ENCODE measurements around the gene EGFLAM.

Gene EGFLAM

DNA sequence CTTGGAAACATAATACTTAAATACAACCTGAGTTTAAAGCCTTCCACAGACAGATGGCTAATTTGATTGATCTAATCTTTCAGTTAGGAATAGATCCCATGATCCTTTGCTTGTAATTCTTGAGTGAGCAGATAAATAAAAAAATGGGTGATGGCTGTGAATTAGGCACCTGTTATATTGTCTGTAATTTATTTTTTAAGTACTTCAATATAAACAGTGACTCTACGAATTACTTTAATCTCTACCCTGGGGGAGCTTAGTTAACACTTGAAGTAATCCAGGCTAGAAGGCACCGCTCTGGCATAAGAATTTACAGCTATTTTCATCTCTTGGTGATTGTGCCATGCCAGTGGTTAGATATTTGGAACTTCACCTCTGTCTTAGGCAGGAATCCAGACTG, 9.0 kb downstream of the EGFLAM start:
- DNase-seq = no peak

DNA sequence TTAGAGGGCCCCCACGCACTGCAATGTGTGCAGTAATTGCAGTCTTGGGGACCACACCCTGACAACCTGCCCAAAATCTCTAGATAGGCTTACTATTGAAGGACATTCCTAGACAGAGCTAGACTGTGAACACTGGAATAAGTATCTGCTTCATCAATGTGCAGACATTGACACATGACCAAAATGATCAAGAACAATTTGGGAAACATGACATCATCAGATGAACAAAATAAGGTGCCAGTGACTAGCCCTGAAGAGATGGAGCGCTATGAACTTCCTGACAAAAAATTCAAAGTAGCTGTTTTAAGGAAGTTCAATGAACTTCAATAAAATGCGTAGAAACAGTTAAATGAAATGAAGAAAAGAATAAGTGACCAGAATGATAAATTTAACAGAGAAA, 15.3 kb downstream of the EGFLAM start:
- no peak for DNase-seq

DNA sequence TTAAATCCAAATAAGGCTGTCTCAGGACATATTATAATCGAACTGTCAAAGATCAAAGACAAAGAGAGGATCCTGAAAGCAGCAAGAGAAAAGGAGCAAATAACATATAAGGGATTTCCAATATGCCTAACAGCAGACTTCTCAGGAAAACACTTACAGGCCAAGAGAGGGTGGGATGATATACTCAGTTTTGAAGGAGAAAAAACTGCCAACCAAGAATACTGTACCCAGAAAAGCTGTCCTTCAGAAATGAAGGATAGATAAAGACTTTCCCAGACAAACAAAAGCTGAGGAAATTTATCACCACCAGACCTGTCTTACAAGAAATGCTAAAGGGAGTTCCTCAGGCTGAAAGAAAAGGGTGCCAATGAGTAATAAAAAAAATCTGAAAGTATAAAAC, 16.0 kb downstream of the EGFLAM start:
- no peak for DNase-seq

DNA sequence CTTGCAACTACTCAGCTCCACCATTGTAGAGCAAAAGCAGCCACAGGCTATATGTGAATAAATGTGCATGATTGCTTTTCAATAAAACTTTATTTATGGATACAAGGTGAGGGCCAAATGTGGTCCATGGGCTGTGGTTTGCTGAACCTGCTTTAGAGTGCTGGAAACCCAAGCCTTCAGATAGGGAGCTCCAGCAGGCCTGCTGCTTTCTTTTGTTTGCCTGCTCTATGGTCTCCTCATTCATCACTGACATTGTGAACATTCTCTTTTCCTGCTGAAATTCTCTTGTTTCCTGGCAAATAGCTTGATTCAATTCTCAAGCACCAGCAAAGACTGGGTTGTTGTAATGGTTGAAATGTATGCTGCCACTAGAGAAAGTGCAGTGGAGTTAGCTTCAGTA, 26.0 kb downstream of the EGFLAM start:
- no peak for DNase-seq

DNA sequence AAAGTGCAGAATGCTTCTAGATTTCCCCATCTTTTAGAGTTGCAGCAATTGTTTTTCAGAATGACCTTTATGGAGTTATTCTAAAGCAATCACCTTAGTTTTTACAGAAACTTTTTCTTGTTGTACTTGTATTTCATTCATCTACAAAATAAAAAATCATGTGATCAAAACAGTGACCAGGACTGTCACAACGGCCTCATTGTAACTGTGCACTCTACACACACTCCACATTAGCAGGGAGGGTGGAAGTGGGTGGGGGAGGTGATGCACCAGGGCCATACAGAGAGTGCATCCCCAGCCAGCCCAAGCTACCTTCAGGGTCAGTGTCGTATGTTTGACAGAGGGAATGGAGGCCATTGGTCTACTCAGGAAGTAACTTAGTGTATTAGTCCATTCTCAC, 26.9 kb downstream of the EGFLAM start:
- DNase-seq = no peak

DNA sequence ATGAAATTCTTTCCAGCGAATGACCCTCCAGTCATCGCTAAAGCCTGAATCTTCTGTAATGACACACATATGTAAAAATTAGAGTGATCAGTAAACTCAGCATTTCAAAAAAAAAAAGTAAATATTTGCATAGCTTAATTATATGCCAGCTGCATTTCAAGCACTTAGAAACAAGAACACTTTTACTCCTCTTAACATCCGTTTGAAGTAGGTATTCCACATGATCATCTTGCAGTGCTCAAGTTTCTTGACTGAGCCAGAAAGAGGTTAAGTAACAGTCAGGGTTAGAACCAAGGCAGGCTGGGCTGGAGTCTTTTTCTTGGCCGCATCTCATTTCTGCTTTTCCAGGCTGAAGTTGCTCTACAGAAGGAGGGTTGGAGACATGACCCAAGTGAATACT, 27.6 kb downstream of the EGFLAM start:
- no peak for DNase-seq

DNA sequence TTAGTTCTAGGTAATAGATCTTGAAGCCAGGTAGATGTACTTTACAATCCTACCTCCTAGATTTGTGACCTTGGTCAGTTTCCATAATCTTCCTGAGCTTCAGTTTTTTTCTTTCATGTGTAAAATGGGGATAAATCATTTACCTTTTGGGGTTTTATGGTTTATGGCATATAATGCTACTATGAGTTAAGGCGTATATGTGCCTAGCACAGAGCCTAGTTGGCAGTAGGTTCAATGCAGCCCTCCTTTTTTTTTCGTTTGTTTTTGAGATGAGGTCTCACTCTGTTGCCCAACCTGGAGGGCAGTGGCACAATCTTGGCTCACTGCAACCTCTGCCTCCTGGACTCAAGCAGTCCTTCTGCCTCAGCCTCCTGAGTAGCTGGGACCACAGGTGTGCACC, 28.8 kb downstream of the EGFLAM start:
- DNase-seq = no peak

DNA sequence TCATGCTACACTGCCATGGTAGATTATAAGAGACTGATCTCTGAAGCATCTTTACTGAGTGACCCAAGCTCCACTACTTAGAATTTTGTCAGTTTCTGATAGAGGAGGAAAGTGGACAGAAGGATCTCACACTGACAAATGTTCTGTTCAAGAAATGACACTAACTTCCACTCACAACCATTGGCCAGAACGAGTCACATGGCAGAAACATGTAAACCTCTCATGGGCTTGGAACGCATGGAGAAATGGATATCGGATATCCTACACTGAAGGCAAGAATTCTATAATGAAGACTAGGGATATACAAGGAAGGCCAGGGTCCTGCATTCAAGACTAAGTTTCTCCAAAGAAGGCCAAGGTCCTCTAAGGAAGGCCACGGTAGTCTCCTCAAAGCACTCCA, 31.1 kb downstream of the EGFLAM start:
- no peak for DNase-seq

DNA sequence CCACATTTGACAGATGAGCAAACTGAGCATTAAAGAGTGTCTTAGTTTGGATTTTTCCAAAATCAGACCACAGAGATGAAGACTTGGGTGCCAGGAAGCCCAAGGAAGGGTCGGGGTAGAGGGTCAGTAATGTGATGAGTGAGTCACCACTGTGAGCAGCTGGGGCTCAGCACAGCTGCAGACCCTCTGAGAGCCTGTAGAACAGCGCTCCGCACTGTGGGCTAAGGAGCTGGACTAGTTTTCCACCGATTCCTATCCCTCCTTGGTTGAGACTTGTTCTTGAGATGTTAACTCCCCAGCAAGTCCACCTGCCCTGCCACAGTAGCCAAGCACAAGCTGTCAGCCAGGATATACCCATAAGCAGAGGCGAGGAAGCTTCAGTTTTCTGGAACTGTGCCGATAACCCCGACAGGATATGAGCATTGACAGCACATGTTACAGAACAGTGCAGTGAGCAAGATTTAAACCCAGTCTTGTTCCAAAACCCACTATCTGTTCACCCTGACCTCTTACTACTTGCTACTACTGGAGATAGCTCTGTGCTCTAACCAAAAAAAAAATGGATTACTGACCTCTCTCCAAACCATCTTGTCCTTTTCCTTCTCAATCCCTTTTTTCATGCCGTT, 31.8 kb downstream of the EGFLAM start:
- DNase-seq = no peak

DNA sequence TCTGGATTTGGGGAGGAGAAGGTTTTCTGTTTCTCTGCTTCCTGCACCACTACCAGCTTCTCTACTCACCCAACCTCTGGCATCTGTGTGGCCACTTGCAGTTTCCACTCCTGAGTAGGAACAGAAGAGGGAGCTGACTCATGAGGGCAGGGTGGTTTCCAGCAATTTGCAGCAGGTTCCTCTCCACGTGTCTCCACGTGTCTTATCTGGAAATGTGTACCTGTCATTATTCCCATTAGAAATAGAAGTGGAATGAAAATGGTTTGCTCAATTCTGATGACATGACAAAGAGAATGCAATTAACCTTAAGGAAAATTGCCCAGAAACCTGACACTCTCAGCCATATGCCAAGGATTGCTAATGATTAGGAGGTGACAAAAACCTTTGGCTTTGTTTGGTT, 33.0 kb downstream of the EGFLAM start:
- DNase-seq = no peak

DNA sequence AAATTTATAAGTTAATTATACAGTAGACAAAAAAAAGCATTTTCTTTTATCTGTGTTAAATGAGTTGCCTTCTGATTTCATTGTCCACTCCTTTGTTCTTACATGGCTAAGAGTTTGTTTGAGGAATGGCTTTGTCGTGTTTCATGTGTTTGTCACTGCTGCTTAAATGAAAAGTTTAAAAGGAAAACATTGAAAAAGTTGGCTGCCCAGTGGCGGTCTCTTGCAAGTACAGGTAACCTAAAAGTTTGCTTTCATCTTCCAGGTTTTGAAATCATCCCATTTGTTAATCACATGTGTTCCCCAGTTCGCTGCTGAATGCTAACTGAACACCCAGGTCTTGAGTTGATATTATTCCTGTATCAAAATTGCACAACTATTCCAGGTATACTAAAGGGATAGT, 33.9 kb downstream of the EGFLAM start:
- no peak for DNase-seq

DNA sequence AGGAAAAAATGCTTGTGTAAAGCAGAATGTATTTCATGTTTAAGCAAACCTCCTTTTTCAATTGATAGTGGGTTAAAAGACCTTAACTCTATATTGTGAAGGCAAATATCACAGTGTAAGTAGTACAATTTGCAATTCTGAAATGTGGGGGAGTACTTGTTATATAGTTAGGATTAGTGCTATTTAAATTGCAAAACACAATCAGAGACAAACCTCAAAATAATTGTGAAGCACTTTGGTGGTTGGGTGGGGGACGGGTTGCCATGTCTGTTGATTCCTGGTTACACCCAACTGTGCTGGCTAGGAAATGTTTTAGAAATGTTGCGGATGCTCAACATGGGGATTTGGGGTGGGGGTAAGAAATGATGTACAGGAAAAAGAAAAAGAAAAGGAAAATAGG, 37.4 kb downstream of the EGFLAM start:
- no peak for DNase-seq

DNA sequence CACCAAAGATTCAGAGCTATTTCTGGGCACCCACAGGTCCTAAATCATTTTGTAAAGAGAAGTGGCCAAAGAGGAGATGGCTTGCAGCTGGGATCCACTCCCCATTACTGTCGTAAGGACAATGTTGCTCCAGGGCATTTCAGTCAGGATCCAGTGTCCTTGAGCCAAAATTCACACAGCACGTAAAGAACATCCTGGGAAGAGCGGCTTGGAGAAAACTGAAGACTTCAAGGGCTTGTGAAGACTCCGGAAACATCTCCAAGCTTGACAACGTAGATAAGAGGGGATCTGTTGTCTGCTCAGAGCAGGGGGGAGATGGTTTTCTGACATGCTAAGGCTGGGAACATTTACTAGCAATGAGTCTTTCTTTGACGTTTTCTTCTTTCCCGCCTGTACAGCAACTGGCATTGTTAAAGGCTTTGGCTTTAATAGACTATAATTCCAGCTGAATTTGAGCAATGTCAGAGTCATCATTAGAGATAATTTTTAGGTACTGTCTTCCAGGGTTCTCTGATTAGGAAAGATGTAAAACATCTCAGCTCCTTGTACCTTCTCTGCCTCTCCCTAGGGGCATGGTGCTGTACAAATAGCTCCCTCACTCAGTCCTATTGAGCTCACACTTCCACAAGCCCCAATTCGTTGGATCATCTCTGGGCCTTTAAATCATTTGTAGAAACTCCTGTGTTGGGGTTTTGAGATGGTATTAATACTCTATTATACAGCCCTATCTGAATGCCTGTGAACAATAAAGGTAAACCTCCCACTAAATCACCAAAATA, 39.7 kb downstream of the EGFLAM start:
- no peak for DNase-seq

DNA sequence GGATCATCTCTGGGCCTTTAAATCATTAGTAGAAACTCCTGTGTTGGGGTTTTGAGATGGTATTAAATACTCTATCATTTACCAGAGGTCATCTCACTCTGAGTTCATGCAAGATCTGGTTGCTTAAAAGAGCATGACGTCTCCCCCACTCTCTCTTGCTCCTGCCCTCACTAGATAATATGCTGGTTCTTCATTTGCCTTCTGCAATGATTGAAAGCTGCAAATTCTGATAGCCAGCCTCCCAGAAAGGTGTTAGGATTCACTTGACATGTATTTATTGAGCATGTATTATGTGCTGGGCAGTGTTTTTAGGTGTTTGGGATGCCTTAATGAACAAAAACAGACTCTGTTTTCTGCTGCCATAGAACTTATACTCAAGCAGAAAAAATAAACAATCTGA, 41.2 kb downstream of the EGFLAM start:
- DNase-seq = no peak

DNA sequence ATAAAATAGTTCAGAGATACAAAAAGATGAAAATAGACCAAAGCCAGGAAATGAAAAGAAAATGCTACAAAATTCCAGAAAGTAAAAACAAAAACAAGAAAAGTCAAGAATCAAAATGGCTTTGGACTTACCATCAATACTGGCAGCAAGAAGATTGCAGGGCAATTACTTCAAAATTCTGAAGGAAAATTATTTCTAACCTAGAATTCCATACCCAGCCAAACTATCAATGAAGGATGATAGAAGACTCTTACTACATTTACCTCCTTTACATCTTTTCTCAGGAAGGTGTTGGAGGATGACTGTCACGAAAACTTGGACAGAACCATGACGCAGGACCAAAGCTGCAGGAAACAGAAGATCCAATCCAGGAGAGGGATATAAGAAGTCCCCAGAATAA, 46.8 kb downstream of the EGFLAM start:
- DNase-seq = no peak

DNA sequence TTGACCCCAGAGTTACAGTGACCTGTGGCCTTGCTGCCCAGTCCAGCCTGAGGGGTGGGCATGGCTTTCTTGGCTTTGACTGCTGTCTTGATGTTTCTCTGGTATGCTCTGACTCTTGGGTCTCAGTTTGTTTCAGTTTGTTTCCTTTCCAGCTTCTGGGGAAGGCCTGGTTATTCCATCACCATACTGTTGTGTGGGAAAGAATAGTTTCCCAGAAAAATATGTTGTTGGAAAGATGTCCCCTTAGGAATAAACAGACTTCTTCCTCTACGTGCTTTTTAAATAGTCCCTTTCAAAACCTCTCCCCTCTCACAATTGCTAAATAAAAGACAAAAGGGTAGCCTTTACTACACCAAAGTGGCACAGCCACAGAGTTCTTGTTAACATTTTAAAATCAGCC, 49.5 kb downstream of the EGFLAM start:
- DNase-seq = no peak

DNA sequence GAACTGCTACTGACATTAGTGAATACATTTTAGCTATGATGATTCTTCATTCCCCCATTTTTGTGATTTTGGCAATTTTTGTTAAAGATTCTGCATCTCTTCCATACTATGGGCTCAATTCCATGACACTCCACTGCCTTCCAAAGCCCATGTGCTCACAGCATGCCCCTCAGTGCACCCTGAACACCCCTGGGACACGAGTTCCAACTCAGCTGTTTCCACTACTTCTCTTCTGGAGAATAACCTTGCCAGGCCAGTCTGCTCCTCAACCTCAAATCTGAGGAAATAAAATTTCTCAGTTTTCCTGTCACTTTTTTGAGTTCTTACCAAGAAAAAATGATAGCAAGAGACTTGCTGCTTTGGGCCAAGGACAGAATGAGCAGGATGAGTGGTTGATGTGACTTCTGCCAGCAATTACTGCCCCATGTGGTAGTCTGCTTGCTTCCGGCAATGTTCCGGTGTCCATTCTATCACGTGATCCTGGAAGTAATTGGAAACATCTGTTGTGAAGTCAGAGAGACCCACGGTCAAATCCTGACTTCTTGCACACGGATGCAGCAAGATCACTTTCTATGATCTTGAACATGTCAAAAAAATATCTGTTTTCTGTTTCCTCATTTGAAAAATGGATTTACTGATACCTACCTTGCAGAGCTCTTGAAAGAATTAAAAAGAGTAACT, 58.3 kb downstream of the EGFLAM start:
- DNase-seq = no peak

DNA sequence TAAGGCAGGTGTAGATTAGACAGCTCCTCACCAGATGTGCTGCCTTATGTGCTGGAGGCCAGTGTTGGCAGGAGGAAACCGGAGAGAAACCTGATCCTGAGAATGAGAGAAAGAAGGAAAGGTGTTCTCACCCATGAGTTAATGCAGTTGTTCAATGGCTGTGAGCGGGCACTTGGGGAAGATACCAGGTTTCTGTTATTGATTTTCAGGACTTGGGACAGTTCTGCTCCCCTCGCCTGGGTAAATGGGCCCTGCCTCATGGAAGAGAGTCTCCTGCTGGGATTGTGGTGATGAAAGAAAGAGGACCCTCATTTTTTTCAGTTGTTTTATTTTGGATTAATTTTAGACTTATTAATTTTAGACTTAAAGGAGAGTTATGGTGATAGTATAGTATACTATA, 59.5 kb downstream of the EGFLAM start:
- DNase-seq = no peak

DNA sequence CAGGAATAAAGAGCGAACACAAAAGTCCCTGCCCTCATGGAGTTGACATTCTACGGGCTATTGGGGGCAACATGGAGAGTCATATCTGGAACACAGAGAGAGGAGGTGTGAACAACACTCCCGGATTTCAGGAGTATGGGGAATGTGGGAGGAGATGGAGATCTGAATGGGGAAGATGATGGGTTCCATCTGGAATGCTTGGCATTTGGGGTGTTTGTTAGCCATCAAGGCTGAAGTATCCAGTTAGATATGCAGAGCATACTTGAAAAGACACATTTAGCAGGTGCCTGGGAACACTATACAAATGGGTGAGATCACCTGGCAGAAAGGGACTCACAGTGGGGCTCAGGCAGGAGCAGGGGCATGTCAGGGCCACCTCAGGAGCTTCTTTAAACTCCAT, 61.1 kb downstream of the EGFLAM start:
- DNase-seq = no peak

DNA sequence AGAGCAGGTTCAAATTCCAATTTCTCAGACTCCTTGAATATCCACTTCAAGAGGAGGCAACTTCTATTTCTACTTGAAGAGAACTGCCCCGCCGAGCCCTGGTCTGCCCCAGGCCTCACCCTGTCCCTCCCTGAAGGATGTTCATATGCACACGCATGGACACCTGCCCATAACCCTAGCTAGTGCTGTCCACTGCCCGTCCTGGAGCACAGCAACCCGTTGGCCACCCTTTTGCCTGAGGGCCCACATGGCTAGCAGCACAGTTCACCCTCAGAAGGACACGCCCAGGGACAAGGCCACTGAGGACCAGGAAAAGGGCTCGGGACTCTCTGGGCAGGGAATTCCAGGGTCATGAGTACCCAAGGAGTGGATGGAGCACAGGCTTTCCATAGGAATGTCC, 63.6 kb downstream of the EGFLAM start:
- no peak for DNase-seq

DNA sequence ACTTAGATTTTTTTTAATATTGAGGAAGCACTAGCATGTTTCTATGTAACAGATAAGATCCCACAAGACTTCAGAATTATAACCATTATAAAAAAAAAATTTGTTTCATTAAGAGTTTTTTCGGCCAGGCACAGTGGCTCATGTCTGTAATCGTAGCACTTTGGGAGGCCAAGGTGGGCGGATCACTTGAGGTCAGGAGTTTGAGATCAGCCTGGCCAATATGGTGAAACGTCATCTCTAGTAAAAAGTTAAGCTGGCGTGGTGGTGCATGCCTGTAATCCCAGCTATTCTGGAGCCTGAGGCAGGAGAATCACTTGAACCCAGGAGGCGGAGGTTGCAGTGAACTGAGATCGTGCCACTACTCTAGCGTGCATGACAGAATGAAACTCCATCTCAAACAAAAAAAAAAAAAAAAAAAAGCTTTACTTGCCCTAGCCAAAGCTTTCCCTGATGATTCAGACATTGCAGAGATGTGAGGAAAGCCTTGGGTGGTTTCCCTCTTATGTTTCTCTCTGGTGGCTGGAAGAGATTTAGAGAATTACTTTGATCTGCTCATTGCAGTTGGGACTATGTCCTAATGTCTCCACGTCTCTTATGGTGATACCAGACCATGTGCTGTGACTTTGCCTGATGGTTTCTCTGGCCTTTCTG, 65.4 kb downstream of the EGFLAM start:
- no peak for DNase-seq

DNA sequence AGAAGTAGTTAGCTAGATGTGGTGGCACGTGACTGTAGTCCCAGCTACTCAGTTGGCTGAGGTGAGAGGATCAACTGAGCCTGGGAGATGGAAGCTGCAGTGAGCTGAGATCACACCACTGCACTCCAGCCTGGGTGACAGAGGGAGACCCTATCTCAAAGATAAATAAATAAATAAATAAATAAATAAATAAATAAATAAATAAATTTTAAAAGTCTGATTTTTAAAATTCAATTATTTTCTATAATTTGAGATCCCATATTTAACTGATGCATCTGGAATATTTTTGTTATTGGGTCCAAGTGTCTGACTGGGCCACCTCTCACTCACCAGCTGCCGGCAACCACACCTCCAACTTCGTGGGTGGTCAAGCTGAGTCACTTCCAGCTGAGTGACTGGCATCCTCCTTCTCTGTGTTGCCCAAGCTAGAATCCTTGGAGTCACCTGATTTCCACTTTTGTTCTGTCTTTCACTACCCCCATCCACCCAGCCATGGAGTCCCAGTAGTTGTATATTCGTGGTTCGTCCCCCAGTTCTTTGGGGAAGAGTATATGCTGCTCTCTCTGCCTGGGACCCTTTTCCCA, 70.9 kb downstream of the EGFLAM start:
- DNase-seq = no peak

DNA sequence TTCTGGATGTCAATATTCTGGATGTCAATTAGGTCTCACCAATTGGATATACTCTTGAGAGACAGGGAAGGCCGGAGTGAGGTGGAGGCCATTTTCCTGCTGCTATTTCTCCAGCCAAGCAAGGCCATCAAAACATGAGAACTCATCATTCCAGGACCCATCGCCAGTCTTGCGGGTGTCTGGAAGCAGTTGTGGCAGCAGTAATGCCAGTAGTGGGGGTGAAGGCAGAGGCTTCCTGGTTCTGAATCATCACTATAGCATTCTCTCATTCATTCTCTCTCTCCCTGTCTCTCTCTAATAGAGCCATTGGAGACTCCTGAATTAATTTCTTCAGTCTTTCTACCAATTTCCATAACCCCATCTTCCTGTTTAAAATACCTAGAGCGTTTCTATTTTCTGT, 71.8 kb downstream of the EGFLAM start:
- no peak for DNase-seq

DNA sequence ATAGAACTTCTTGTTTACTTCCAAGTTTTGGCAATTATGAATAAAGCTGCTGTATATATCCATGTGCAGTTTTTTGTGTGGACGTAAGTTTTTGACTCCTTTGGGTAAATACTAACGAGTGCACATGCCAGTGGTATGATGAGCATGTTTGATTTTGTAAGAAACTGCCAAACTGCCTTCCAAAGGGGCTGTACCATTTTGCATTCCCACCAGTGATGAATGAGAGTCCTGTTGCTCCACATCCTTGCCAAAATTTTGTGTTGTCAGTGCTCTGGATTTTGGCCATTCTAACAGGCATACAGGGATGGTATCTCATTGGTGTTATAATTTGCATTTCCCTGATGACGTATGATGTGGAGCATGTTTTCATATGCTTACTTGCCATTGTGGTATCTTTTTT, 73.5 kb downstream of the EGFLAM start:
- DNase-seq = no peak
